Measurements from ENCODE around the gene MAML1. TPM values are rescaled to one million over a fixed set of nuclear protein-coding genes. Genes with fewer than 3 reads are reported as not detected.

MAML1 gene
- total RNA-seq, 1 donor from 2014 or later: 27.8 TPM

GRCh38 chr5:179771311-179771895 is 38.8 kb downstream of the MAML1 start:
- Histone ChIP-seq H3K4me1 (peaks cover 18% of the 10 kb centered on the region), H3K36me3 (peaks cover 98% of the 10 kb centered on the region), H3K27ac (no peak overlapping the region), H3K9me3 (no peaks in the 10 kb centered on the region), H3K27me3 (ENCODE audit: low read depth) (no peaks in the 10 kb centered on the region), H3K4me3 (no peak overlapping the region)
- DNase-seq (no peak), ATAC-seq (no peak)
- TF ChIP-seq CTCF (IDR thresholded peaks at IDR 0.05): no peak
- intact Hi-C loops (cut with DNase I): no loop called here

GRCh38 chr5:179772351-179772750 is 39.7 kb downstream of the MAML1 start:
- Histone ChIP-seq H3K9me3 (no peaks in the 10 kb centered on the region), H3K27me3 (ENCODE audit: low read depth) (no peaks in the 10 kb centered on the region), H3K27ac (no peak overlapping the region), H3K36me3 (peaks cover 97% of the 10 kb centered on the region), H3K4me1 (peaks cover 17% of the 10 kb centered on the region), H3K4me3 (no peak overlapping the region)
- intact Hi-C loops (cut with DNase I): no loop called here
- DNase-seq (no peak), ATAC-seq (no peak)
- no peak for TF ChIP-seq CTCF (IDR thresholded peaks at IDR 0.05)

- no peak for DNase-seq
- Histone ChIP-seq H3K4me3 (no peak overlapping the region), H3K36me3 (peaks cover 99% of the 10 kb centered on the region), H3K4me1 (peaks cover 17% of the 10 kb centered on the region), H3K9me3 (no peaks in the 10 kb centered on the region), H3K27me3 (ENCODE audit: low read depth) (no peaks in the 10 kb centered on the region), H3K27ac (no peak overlapping the region)
- ATAC-seq: no peak
- TF ChIP-seq CTCF (IDR thresholded peaks at IDR 0.05): no peak
- intact Hi-C loops (cut with DNase I): no loop called here
These were observed 41.0 kb downstream of the MAML1 start for GRCh38 chr5:179773686-179774040.

GRCh38 chr5:179774442-179774841 is 41.8 kb downstream of the MAML1 start:
- H3K27me3 ChIP-seq (ENCODE audit: low read depth): no peaks in the 10 kb centered on the region
- H3K9me3 ChIP-seq: no peaks in the 10 kb centered on the region
- peaks cover 10% of the 10 kb centered on the region for H3K4me1 ChIP-seq
- DNase-seq (no peak), ATAC-seq (peak in 1 of 2 donors; percentile 24)
- TF ChIP-seq CTCF (IDR thresholded peaks at IDR 0.05): no peak
- H3K36me3 ChIP-seq: peaks cover 96% of the 10 kb centered on the region
- intact Hi-C loops (cut with DNase I): no loop called here
- H3K4me3 ChIP-seq: no peak overlapping the region
- no peak overlapping the region for H3K27ac ChIP-seq

GRCh38 chr5:179776411-179776938 is 43.9 kb downstream of the MAML1 start:
- Histone ChIP-seq H3K9me3 (no peaks in the 10 kb centered on the region), H3K4me1 (peaks cover 14% of the 10 kb centered on the region), H3K27ac (no peak overlapping the region), H3K36me3 (peaks cover 88% of the 10 kb centered on the region), H3K4me3 (no peak overlapping the region), H3K27me3 (ENCODE audit: low read depth) (no peaks in the 10 kb centered on the region)
- ATAC-seq: no peak
- no peak for DNase-seq
- intact Hi-C loops (cut with DNase I): no loop called here
- TF ChIP-seq CTCF (IDR thresholded peaks at IDR 0.05): no peak

All from lower lobe of right lung (tissue), 2 donors.